Endothelial cell of umbilical vein (primary cell): ENCODE data around the gene EIF4A3. TPM values are rescaled to one million over a fixed set of nuclear protein-coding genes. Genes with fewer than 3 reads are reported as not detected.

ENCODE experiments used
- BruUV-seq: library from RNA; stranded (reverse); fragments of 400-500 nt; replicated peaks from 2 replicates; lab custom pipeline; 2021; lab: Mats Ljungman, UMichigan
- CTCF ChIA-PET: fragments of 300-600, 350-600 bp; sonication (Branson Sonifier 250); formaldehyde crosslinking; loops from one replicate; lab custom pipeline; 2021; ENCODE audit warnings: antibody characterized with exemption, inconsistent platforms; lab: Charles Lee
- POLR2A ChIA-PET: fragments of 300-600, 350-600 bp; sonication (Branson Sonifier 250); formaldehyde crosslinking; loops from one replicate; lab custom pipeline; 2021; ENCODE audit warnings: antibody characterized with exemption, inconsistent platforms; lab: Charles Lee
- DNase-seq: peaks from one replicate; pipeline ENCODE4 v3.0.0-alpha.2; 2011; ENCODE audit warnings: low read depth, low spot score
- FAIRE-seq: peaks from 2 replicates; lab custom pipeline; 2011; peaks lifted over from hg19 to GRCh38; lab: Jason Lieb, UNC
- H2AFZ ChIP-seq: 2 replicates; pipeline ENCODE4 v1.6.0; 2012; ENCODE audit warnings: low read depth, low read length, control low read depth, inconsistent platforms
- H3K27ac ChIP-seq: 2 replicates; pipeline ENCODE4 v1.5.1; 2011; ENCODE audit warnings: low read depth, mild to moderate bottlenecking, control low read depth, low read length, moderate library complexity; ENCODE audit not compliant: insufficient read depth
- H3K27me3 ChIP-seq, 2 experiments: 2 replicates each; pipeline versions ENCODE4 v1.6.0 to v1.6.1; 2011; ENCODE audit warnings: low read length in 2 of 2, mixed read lengths in 1 of 2; ENCODE audit not compliant: control insufficient read depth in 2 of 2, insufficient read depth in 2 of 2
- H3K36me3 ChIP-seq, 2 experiments: 2 replicates in 1 of 2; 3 replicates in 1 of 2; pipeline ENCODE4 v1.5.1; 2011; ENCODE audit warnings: low read length in 2 of 2, mild to moderate bottlenecking in 1 of 2, moderate library complexity in 1 of 2; ENCODE audit not compliant: control insufficient read depth in 2 of 2, insufficient read depth in 2 of 2; ENCODE audit errors: extremely low read depth in 1 of 2
- H3K4me1 ChIP-seq: 3 replicates; pipeline ENCODE4 v1.5.1; 2011; ENCODE audit warnings: mild to moderate bottlenecking, low read length; ENCODE audit not compliant: control insufficient read depth, insufficient read depth; ENCODE audit errors: extremely low read depth
- H3K4me2 ChIP-seq: 2 replicates; pipeline ENCODE4 v1.6.1; 2011; ENCODE audit warnings: low read length, control low read depth, mixed read lengths; ENCODE audit not compliant: insufficient read depth
- H3K4me3 ChIP-seq, 3 experiments: fragments of 200-600 bp in 1 of 3; sonication (generic), shearing (Covaris generic) in 1 of 3; replicated peaks in 1 of 3; 2 replicates each; pipeline ENCODE4 v1.5.1; 2011 to 2016; ENCODE audit warnings: control low read depth in 3 of 3, low read length in 3 of 3, mild to moderate bottlenecking in 2 of 3, inconsistent platforms in 1 of 3, low read depth in 1 of 3, moderate library complexity in 1 of 3; ENCODE audit not compliant: insufficient read depth in 1 of 3
- H3K79me2 ChIP-seq: 2 replicates; pipeline ENCODE4 v1.6.0; 2012; ENCODE audit warnings: low read length, inconsistent platforms; ENCODE audit not compliant: control insufficient read depth, insufficient read depth
- H3K9ac ChIP-seq: replicated peaks from 2 replicates; pipeline ENCODE3; 2011; ENCODE audit warnings: low read length, control low read depth; ENCODE audit not compliant: insufficient read depth; ENCODE audit errors: extremely low read depth
- H3K9me1 ChIP-seq: replicated peaks from 3 replicates; pipeline ENCODE4 v1.6.0; 2011; ENCODE audit warnings: mild to moderate bottlenecking, low read length; ENCODE audit not compliant: control insufficient read depth, insufficient read depth; ENCODE audit errors: extremely low read depth
- H3K9me3 ChIP-seq: replicated peaks from 2 replicates; pipeline ENCODE4 v1.5.1; 2012; ENCODE audit warnings: low read length, inconsistent platforms; ENCODE audit not compliant: control insufficient read depth, insufficient read depth
- H4K20me1 ChIP-seq: replicated peaks from 2 replicates; pipeline ENCODE3; 2011; ENCODE audit warnings: mild to moderate bottlenecking, low read length; ENCODE audit not compliant: control insufficient read depth, insufficient read depth; ENCODE audit errors: extremely low read depth
- EZH2 ChIP-seq: IDR thresholded peaks from 2 replicates; pipeline ENCODE4 v1.6.1; 2012; ENCODE audit warnings: borderline replicate concordance, low read depth, mild to moderate bottlenecking, moderate library complexity, low read length, inconsistent platforms; ENCODE audit not compliant: severe bottlenecking
- FOS ChIP-seq: IDR thresholded peaks from 2 replicates; pipeline ENCODE4 v1.6.1; 2011; ENCODE audit warnings: mild to moderate bottlenecking, low read length, moderate library complexity, borderline replicate concordance; ENCODE audit not compliant: insufficient read depth
- GATA2 ChIP-seq: IDR thresholded peaks from 2 replicates; pipeline ENCODE4 v1.7.0; 2011; ENCODE audit warnings: low read depth, mild to moderate bottlenecking, moderate library complexity, mixed read lengths, low read length; ENCODE audit not compliant: insufficient read length, insufficient read depth
- MAX ChIP-seq: IDR thresholded peaks from 2 replicates; pipeline ENCODE4 v1.6.1; 2011; ENCODE audit not compliant: insufficient read depth, insufficient read length
- MYC ChIP-seq: IDR thresholded peaks from one replicate; pipeline ENCODE4 v1.6.1; 2011; ENCODE audit warnings: mild to moderate bottlenecking, low read depth, low read length
- POLR2A ChIP-seq: IDR thresholded peaks from 2 replicates; pipeline ENCODE4 v1.6.1; 2012; ENCODE audit warnings: low read depth, mild to moderate bottlenecking, control low read depth, low read length
- POLR2AphosphoS5 ChIP-seq: IDR thresholded peaks from 2 replicates; pipeline ENCODE4 v1.6.1; 2012; ENCODE audit warnings: low read depth, mild to moderate bottlenecking, control low read depth, low read length, moderate library complexity; ENCODE audit not compliant: insufficient read depth
- dilution Hi-C: fragments of 300-500 bp; cut with MboI; formaldehyde crosslinking; loops from one replicate; pipeline ENCODE4 v1.15.0; 2019; ENCODE audit warnings: low sequenced_read_pairs; ENCODE audit not compliant: extremely low pct_ligation_motif_present
- intact Hi-C: fragments of 100-400 bp; cut with micrococcal nuclease; formaldehyde crosslinking; loops from one replicate; pipeline ENCODE4 v1.10.0; 2022
- polyA plus RNA-seq, 4 experiments: library from polyadenylated mRNA; depleted of rRNA in 3 of 4; stranded (reverse) in 3 of 4; unstranded in 1 of 4; fragments of >200 nt; gene quantifications; 2 replicates each; pipeline versions ENCODE4 v1.2.1 to v1.2.3, GENCODE V29; 2011 to 2012; ENCODE audit warnings: missing spikeins in 1 of 4
- total RNA-seq: library from RNA; stranded (reverse); gene quantifications from 2 replicates; pipeline ENCODE4 v1.2.3, GENCODE V29; 2021
- TF ChIP-seq, protein P1 (sequence below), 2 donors: IDR thresholded peaks; 1 replicate in 1 of 2; 2 replicates in 1 of 2; pipeline ENCODE4 v1.5.1; 2011; ENCODE audit warnings: low read length in 2 of 2, mild to moderate bottlenecking in 2 of 2, moderate library complexity in 2 of 2, control low read depth in 1 of 2, inconsistent platforms in 1 of 2, low read depth in 1 of 2; ENCODE audit not compliant: insufficient read depth in 1 of 2; ENCODE audit errors: extremely low read depth in 1 of 2

The EIF4A3 gene
- total and polyA plus RNA-seq, 2 donors (not counting 3 experiments of a cell fraction or from before 2014, with no cell fraction given) = 90.4 to 94.5 TPM

DNA sequence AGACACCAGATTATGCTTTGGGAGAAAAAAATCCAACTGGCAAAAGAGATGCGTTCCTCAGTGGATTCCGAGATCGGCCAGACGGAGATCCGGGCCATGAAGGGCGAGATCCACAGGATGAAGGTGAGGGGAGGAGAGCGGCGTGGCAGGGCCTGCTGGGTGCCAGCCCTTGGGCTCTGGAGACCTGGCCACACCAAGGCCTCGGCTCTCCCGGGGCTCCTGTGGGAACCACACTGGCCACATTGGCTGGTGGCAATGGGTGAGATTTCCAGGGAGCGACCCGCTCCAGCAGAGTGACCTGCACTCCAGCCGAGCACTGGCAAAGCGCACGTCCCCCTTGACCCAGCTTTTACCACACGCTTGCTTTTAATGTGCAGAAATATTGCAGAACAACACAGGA lies 57.2 kb downstream of the EIF4A3 start:
- no TSS peak for BruUV-seq
- ChIA-PET CTCF (interaction anchor here (1.4 kb wide), 1 partner anchor 12 kb away, joined by 15 read pairs; the partner anchor contains the start of gene GAA), POLR2A (no interaction called here)
- Histone ChIP-seq H3K27ac (no peak overlapping the region), H3K4me1 (no peaks in the 10 kb centered on the region), H3K9me3 (no peaks in the 10 kb centered on the region), H3K9ac (no peak overlapping the region), H3K27me3 (no peaks in the 10 kb centered on the region), H3K9me1 (no peaks in the 10 kb centered on the region), H3K4me3 (no peak overlapping the region), H3K79me2 (no peaks in the 10 kb centered on the region), H3K36me3 (no peaks in the 10 kb centered on the region), H4K20me1 (no peaks in the 10 kb centered on the region), H3K4me2 (no peak overlapping the region), H2AFZ (no peak overlapping the region)
- intact Hi-C loops (no loop called here), dilution Hi-C loops (no loop called here)
- no peak for DNase-seq
- no peak for FAIRE-seq
- TF ChIP-seq FOS (no peak), POLR2AphosphoS5 (no peak), GATA2 (no peak), MYC (no peak), POLR2A (no peak), MAX (no peak), EZH2 (no peak)
- TF ChIP-seq, protein P1, sequence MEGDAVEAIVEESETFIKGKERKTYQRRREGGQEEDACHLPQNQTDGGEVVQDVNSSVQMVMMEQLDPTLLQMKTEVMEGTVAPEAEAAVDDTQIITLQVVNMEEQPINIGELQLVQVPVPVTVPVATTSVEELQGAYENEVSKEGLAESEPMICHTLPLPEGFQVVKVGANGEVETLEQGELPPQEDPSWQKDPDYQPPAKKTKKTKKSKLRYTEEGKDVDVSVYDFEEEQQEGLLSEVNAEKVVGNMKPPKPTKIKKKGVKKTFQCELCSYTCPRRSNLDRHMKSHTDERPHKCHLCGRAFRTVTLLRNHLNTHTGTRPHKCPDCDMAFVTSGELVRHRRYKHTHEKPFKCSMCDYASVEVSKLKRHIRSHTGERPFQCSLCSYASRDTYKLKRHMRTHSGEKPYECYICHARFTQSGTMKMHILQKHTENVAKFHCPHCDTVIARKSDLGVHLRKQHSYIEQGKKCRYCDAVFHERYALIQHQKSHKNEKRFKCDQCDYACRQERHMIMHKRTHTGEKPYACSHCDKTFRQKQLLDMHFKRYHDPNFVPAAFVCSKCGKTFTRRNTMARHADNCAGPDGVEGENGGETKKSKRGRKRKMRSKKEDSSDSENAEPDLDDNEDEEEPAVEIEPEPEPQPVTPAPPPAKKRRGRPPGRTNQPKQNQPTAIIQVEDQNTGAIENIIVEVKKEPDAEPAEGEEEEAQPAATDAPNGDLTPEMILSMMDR (IDR thresholded peaks at IDR 0.05; ENCODE audit: extremely low read depth in 1 of 2, insufficient read depth in 1 of 2, low read depth in 1 of 2, low read length in 2 of 2) = no peak
